Endothelial cell of umbilical vein (primary cell): ENCODE measurements around the gene CEP95. TPM values are rescaled to one million over a fixed set of nuclear protein-coding genes. Genes with fewer than 3 reads are reported as not detected.

Experiments
- BruUV-seq: library from RNA; stranded (reverse); fragments of 400-500 nt; replicated peaks from 2 replicates; lab custom pipeline; 2021; lab: Mats Ljungman, UMichigan
- CTCF ChIA-PET: fragments of 300-600, 350-600 bp; sonication (Branson Sonifier 250); formaldehyde crosslinking; loops from one replicate; lab custom pipeline; 2021; ENCODE audit warnings: antibody characterized with exemption, inconsistent platforms; lab: Charles Lee
- POLR2A ChIA-PET: fragments of 300-600, 350-600 bp; sonication (Branson Sonifier 250); formaldehyde crosslinking; loops from one replicate; lab custom pipeline; 2021; ENCODE audit warnings: antibody characterized with exemption, inconsistent platforms; lab: Charles Lee
- DNase-seq: peaks from one replicate; pipeline ENCODE4 v3.0.0-alpha.2; 2011; ENCODE audit warnings: low read depth, low spot score
- FAIRE-seq: peaks from 2 replicates; lab custom pipeline; 2011; peaks lifted over from hg19 to GRCh38; lab: Jason Lieb, UNC
- H2AFZ ChIP-seq: 2 replicates; pipeline ENCODE4 v1.6.0; 2012; ENCODE audit warnings: low read depth, low read length, control low read depth, inconsistent platforms
- H3K27ac ChIP-seq: 2 replicates; pipeline ENCODE4 v1.5.1; 2011; ENCODE audit warnings: low read depth, mild to moderate bottlenecking, control low read depth, low read length, moderate library complexity; ENCODE audit not compliant: insufficient read depth
- H3K27me3 ChIP-seq, 2 experiments: 2 replicates each; pipeline versions ENCODE4 v1.6.0 to v1.6.1; 2011; ENCODE audit warnings: low read length in 2 of 2, mixed read lengths in 1 of 2; ENCODE audit not compliant: control insufficient read depth in 2 of 2, insufficient read depth in 2 of 2
- H3K36me3 ChIP-seq, 2 experiments: 2 replicates in 1 of 2; 3 replicates in 1 of 2; pipeline ENCODE4 v1.5.1; 2011; ENCODE audit warnings: low read length in 2 of 2, mild to moderate bottlenecking in 1 of 2, moderate library complexity in 1 of 2; ENCODE audit not compliant: control insufficient read depth in 2 of 2, insufficient read depth in 2 of 2; ENCODE audit errors: extremely low read depth in 1 of 2
- H3K4me1 ChIP-seq: 3 replicates; pipeline ENCODE4 v1.5.1; 2011; ENCODE audit warnings: mild to moderate bottlenecking, low read length; ENCODE audit not compliant: control insufficient read depth, insufficient read depth; ENCODE audit errors: extremely low read depth
- H3K4me2 ChIP-seq: 2 replicates; pipeline ENCODE4 v1.6.1; 2011; ENCODE audit warnings: low read length, control low read depth, mixed read lengths; ENCODE audit not compliant: insufficient read depth
- H3K4me3 ChIP-seq, 3 experiments: fragments of 200-600 bp in 1 of 3; sonication (generic), shearing (Covaris generic) in 1 of 3; replicated peaks in 1 of 3; 2 replicates each; pipeline ENCODE4 v1.5.1; 2011 to 2016; ENCODE audit warnings: control low read depth in 3 of 3, low read length in 3 of 3, mild to moderate bottlenecking in 2 of 3, inconsistent platforms in 1 of 3, low read depth in 1 of 3, moderate library complexity in 1 of 3; ENCODE audit not compliant: insufficient read depth in 1 of 3
- H3K79me2 ChIP-seq: 2 replicates; pipeline ENCODE4 v1.6.0; 2012; ENCODE audit warnings: low read length, inconsistent platforms; ENCODE audit not compliant: control insufficient read depth, insufficient read depth
- H3K9ac ChIP-seq: replicated peaks from 2 replicates; pipeline ENCODE3; 2011; ENCODE audit warnings: low read length, control low read depth; ENCODE audit not compliant: insufficient read depth; ENCODE audit errors: extremely low read depth
- H3K9me1 ChIP-seq: replicated peaks from 3 replicates; pipeline ENCODE4 v1.6.0; 2011; ENCODE audit warnings: mild to moderate bottlenecking, low read length; ENCODE audit not compliant: control insufficient read depth, insufficient read depth; ENCODE audit errors: extremely low read depth
- H3K9me3 ChIP-seq: replicated peaks from 2 replicates; pipeline ENCODE4 v1.5.1; 2012; ENCODE audit warnings: low read length, inconsistent platforms; ENCODE audit not compliant: control insufficient read depth, insufficient read depth
- H4K20me1 ChIP-seq: replicated peaks from 2 replicates; pipeline ENCODE3; 2011; ENCODE audit warnings: mild to moderate bottlenecking, low read length; ENCODE audit not compliant: control insufficient read depth, insufficient read depth; ENCODE audit errors: extremely low read depth
- CTCF ChIP-seq, 2 donors: IDR thresholded peaks; 1 replicate in 1 of 2; 2 replicates in 1 of 2; pipeline ENCODE4 v1.5.1; 2011; ENCODE audit warnings: low read length in 2 of 2, mild to moderate bottlenecking in 2 of 2, moderate library complexity in 2 of 2, control low read depth in 1 of 2, inconsistent platforms in 1 of 2, low read depth in 1 of 2; ENCODE audit not compliant: insufficient read depth in 1 of 2; ENCODE audit errors: extremely low read depth in 1 of 2
- EZH2 ChIP-seq: IDR thresholded peaks from 2 replicates; pipeline ENCODE4 v1.6.1; 2012; ENCODE audit warnings: borderline replicate concordance, low read depth, mild to moderate bottlenecking, moderate library complexity, low read length, inconsistent platforms; ENCODE audit not compliant: severe bottlenecking
- FOS ChIP-seq: IDR thresholded peaks from 2 replicates; pipeline ENCODE4 v1.6.1; 2011; ENCODE audit warnings: mild to moderate bottlenecking, low read length, moderate library complexity, borderline replicate concordance; ENCODE audit not compliant: insufficient read depth
- GATA2 ChIP-seq: IDR thresholded peaks from 2 replicates; pipeline ENCODE4 v1.7.0; 2011; ENCODE audit warnings: low read depth, mild to moderate bottlenecking, moderate library complexity, mixed read lengths, low read length; ENCODE audit not compliant: insufficient read length, insufficient read depth
- JUN ChIP-seq: IDR thresholded peaks from 2 replicates; pipeline ENCODE4 v1.6.1; 2011; ENCODE audit warnings: borderline replicate concordance, low read depth; ENCODE audit not compliant: insufficient read length, insufficient read depth
- MAX ChIP-seq: IDR thresholded peaks from 2 replicates; pipeline ENCODE4 v1.6.1; 2011; ENCODE audit not compliant: insufficient read depth, insufficient read length
- MYC ChIP-seq: IDR thresholded peaks from one replicate; pipeline ENCODE4 v1.6.1; 2011; ENCODE audit warnings: mild to moderate bottlenecking, low read depth, low read length
- POLR2A ChIP-seq: IDR thresholded peaks from 2 replicates; pipeline ENCODE4 v1.6.1; 2012; ENCODE audit warnings: low read depth, mild to moderate bottlenecking, control low read depth, low read length
- POLR2AphosphoS5 ChIP-seq: IDR thresholded peaks from 2 replicates; pipeline ENCODE4 v1.6.1; 2012; ENCODE audit warnings: low read depth, mild to moderate bottlenecking, control low read depth, low read length, moderate library complexity; ENCODE audit not compliant: insufficient read depth
- dilution Hi-C: fragments of 300-500 bp; cut with MboI; formaldehyde crosslinking; loops from one replicate; pipeline ENCODE4 v1.15.0; 2019; ENCODE audit warnings: low sequenced_read_pairs; ENCODE audit not compliant: extremely low pct_ligation_motif_present
- intact Hi-C: fragments of 100-400 bp; cut with micrococcal nuclease; formaldehyde crosslinking; loops from one replicate; pipeline ENCODE4 v1.10.0; 2022
- polyA plus RNA-seq, 4 experiments: library from polyadenylated mRNA; depleted of rRNA in 3 of 4; stranded (reverse) in 3 of 4; unstranded in 1 of 4; fragments of >200 nt; gene quantifications; 2 replicates each; pipeline versions ENCODE4 v1.2.1 to v1.2.3, GENCODE V29; 2011 to 2012; ENCODE audit warnings: missing spikeins in 1 of 4
- total RNA-seq: library from RNA; stranded (reverse); gene quantifications from 2 replicates; pipeline ENCODE4 v1.2.3, GENCODE V29; 2021

The CEP95 gene
- total and polyA plus RNA-seq, 2 donors (not counting 3 experiments of a cell fraction or from before 2014, with no cell fraction given) = 14.1 to 35.5 TPM

GRCh38 chr17:64484380-64484779, 22.4 kb upstream of the CEP95 start:
- POLR2A ChIA-PET = no interaction called here
- Histone ChIP-seq H2AFZ (no peak overlapping the region), H3K79me2 (no peaks in the 10 kb centered on the region), H3K27ac (no peak overlapping the region), H4K20me1 (no peaks in the 10 kb centered on the region), H3K27me3 (no peaks in the 10 kb centered on the region), H3K9me1 (no peaks in the 10 kb centered on the region), H3K9me3 (no peaks in the 10 kb centered on the region), H3K4me1 (no peaks in the 10 kb centered on the region), H3K36me3 (peaks cover 2 to 8% of the 10 kb centered on the region in 2 experiments), H3K4me2 (no peak overlapping the region), H3K4me3 (no peak overlapping the region), H3K9ac (no peak overlapping the region)
- FAIRE-seq (no peak), DNase-seq (no peak)
- intact Hi-C loops (no loop called here), dilution Hi-C loops (loop anchor here (10.0 kb wide), 1 partner anchor 180 kb away; no protein-coding TSS in a partner anchor)
- CTCF ChIA-PET = interaction anchor here (0.9 to 1.0 kb wide), 2 partner anchors 9 to 10 kb away, joined by 3 read pairs; no protein-coding TSS in a partner anchor
- no TSS peak for BruUV-seq
- TF ChIP-seq EZH2 (no peak), FOS (no peak), GATA2 (no peak), MAX (no peak), MYC (no peak), JUN (no peak), POLR2AphosphoS5 (no peak), CTCF (IDR thresholded peaks at IDR 0.05; ENCODE audit: extremely low read depth in 1 of 2, insufficient read depth in 1 of 2, low read depth in 1 of 2, low read length in 2 of 2) (no peak), POLR2A (no peak)
